Calu3 (cell line): ENCODE results near the gene SMURF1. TPM values are rescaled to one million over a fixed set of nuclear protein-coding genes. Genes with fewer than 3 reads are reported as not detected.
A peak's percentile ranks its signal among the peaks of the same experiment; 100 is the strongest.

Experiments used
- BruUV-seq: library from RNA; stranded (reverse); fragments of 400-500 nt; replicated peaks from 2 replicates; lab custom pipeline; 2021; lab: Mats Ljungman, UMichigan
- CTCF ChIA-PET: fragments of 300-600 bp; sonication (Branson Sonifier 250); formaldehyde crosslinking; loops from one replicate; lab custom pipeline; 2022; ENCODE audit warnings: antibody characterized with exemption; lab: Charles Lee
- DNase-seq: peaks from one replicate; pipeline ENCODE4 v3.0.0; 2022
- H3K27ac Mint-ChIP-seq: one replicate; pipeline ENCODE4 v1.8.0; 2022; ENCODE audit warnings: mixed read lengths; ENCODE audit not compliant: unreplicated experiment
- H3K27me3 Mint-ChIP-seq: one replicate; pipeline ENCODE4 v1.8.0; 2022; ENCODE audit warnings: mixed read lengths; ENCODE audit not compliant: unreplicated experiment
- H3K36me3 Mint-ChIP-seq: one replicate; pipeline ENCODE4 v1.8.0; 2022; ENCODE audit warnings: mild to moderate bottlenecking, moderate library complexity, mixed read lengths; ENCODE audit not compliant: insufficient read depth, unreplicated experiment
- H3K4me1 Mint-ChIP-seq: one replicate; pipeline ENCODE4 v1.8.0; 2022; ENCODE audit warnings: mild to moderate bottlenecking, low read depth, mixed read lengths; ENCODE audit not compliant: unreplicated experiment
- H3K4me3 Mint-ChIP-seq: one replicate; pipeline ENCODE4 v1.8.0; 2022; ENCODE audit warnings: mild to moderate bottlenecking, low read depth, moderate library complexity, mixed read lengths; ENCODE audit not compliant: unreplicated experiment
- H3K9me3 Mint-ChIP-seq: one replicate; pipeline ENCODE4 v1.8.0; 2022; ENCODE audit warnings: low read depth, mixed read lengths; ENCODE audit not compliant: unreplicated experiment
- CTCF ChIP-seq: fragments of 200-600 bp; IDR thresholded peaks from one replicate; pipeline ENCODE4 v1.8.0; 2022; ENCODE audit warnings: antibody characterized with exemption; ENCODE audit not compliant: unreplicated experiment
- intact Hi-C: fragments of 100-400 bp; cut with micrococcal nuclease; formaldehyde crosslinking; loops from one replicate; pipeline ENCODE4 v1.10.0; 2022; ENCODE audit not compliant: unreplicated experiment
- total RNA-seq: library from RNA; stranded (reverse); gene quantifications from 2 replicates; pipeline ENCODE4 v1.2.3, GENCODE V29; 2022

The SMURF1 gene
- total RNA-seq, 1 experiment from 2014 or later = 29.7 TPM

- BruUV-seq = no TSS peak
- CTCF ChIA-PET = interaction anchor here (0.6 kb wide), 1 partner anchor 245 kb away, joined by 3 read pairs; no protein-coding TSS in a partner anchor
- peaks cover 3% of the 10 kb centered on the region for H3K9me3 Mint-ChIP-seq
- H3K27me3 Mint-ChIP-seq = no peaks in the 10 kb centered on the region
- H3K4me3 Mint-ChIP-seq = no peak overlapping the region
- DNase-seq = no peak
- H3K27ac Mint-ChIP-seq = no peak overlapping the region
- no peak for TF ChIP-seq CTCF
- H3K36me3 Mint-ChIP-seq = peaks cover 6% of the 10 kb centered on the region
- H3K4me1 Mint-ChIP-seq = peaks cover 62% of the 10 kb centered on the region
- intact Hi-C loops = no loop called here
Measured at GRCh38 chr7:99112979-99113378, 30.9 kb downstream of the SMURF1 start.

- peak overlapping the region; percentile 38 for H3K27ac Mint-ChIP-seq
Measured at GRCh38 chr7:99112097-99112496, 31.8 kb downstream of the SMURF1 start.

GRCh38 chr7:99111591-99111990, 32.3 kb downstream of the SMURF1 start:
- intact Hi-C loops = no loop called here
- CTCF ChIA-PET = interaction anchor here (0.5 to 1.0 kb wide), 3 partner anchors 21 to 101 kb away, joined by 3 to 4 read pairs (median 3); no protein-coding TSS in a partner anchor
- peaks cover 62% of the 10 kb centered on the region for H3K4me1 Mint-ChIP-seq
- H3K9me3 Mint-ChIP-seq = peaks cover 3% of the 10 kb centered on the region
- TF ChIP-seq CTCF = no peak
- no peaks in the 10 kb centered on the region for H3K27me3 Mint-ChIP-seq
- H3K27ac Mint-ChIP-seq = peak overlapping the region; percentile 38
- peaks cover 6% of the 10 kb centered on the region for H3K36me3 Mint-ChIP-seq
- no peak for DNase-seq
- H3K4me3 Mint-ChIP-seq = peak overlapping the region; percentile 3
- no TSS peak for BruUV-seq

More at GRCh38 chr7:99112097-99112496, 31.8 kb downstream of the SMURF1 start:
- Mint-ChIP-seq H3K36me3 (peaks cover 6% of the 10 kb centered on the region), H3K9me3 (peaks cover 3% of the 10 kb centered on the region), H3K4me3 (peak overlapping the region; percentile 3), H3K27me3 (no peaks in the 10 kb centered on the region), H3K4me1 (peaks cover 62% of the 10 kb centered on the region)
- intact Hi-C loops = no loop called here
- TF ChIP-seq CTCF = no peak
- no peak for DNase-seq
- no TSS peak for BruUV-seq
- CTCF ChIA-PET = interaction anchor here (1.0 kb wide), 1 partner anchor 72 kb away, joined by 3 read pairs; no protein-coding TSS in a partner anchor

GRCh38 chr7:99109108-99110051, 34.5 kb downstream of the SMURF1 start:
- CTCF ChIA-PET = interaction anchor here (0.7 to 1.0 kb wide), 3 partner anchors 10 to 165 kb away, joined by 3 read pairs; no protein-coding TSS in a partner anchor
- Mint-ChIP-seq H3K27me3 (no peaks in the 10 kb centered on the region), H3K36me3 (peaks cover 6% of the 10 kb centered on the region), H3K4me1 (peaks cover 68% of the 10 kb centered on the region), H3K4me3 (peak overlapping the region; percentile 47), H3K27ac (peak overlapping the region; percentile 78), H3K9me3 (no peaks in the 10 kb centered on the region)
- intact Hi-C loops = loop anchor here (10.0 kb wide), 1 partner anchor 205 kb away; no protein-coding TSS in a partner anchor
- DNase-seq = no peak
- no TSS peak for BruUV-seq
- TF ChIP-seq CTCF = no peak
